ENCODE results near the gene AKR1E2. TPM values are rescaled to one million over a fixed set of nuclear protein-coding genes. Genes with fewer than 3 reads are reported as not detected.

Gene AKR1E2
- polyA plus RNA-seq, 3 donors = 1.0 to 2.9 (median 2.4) TPM

DNA sequence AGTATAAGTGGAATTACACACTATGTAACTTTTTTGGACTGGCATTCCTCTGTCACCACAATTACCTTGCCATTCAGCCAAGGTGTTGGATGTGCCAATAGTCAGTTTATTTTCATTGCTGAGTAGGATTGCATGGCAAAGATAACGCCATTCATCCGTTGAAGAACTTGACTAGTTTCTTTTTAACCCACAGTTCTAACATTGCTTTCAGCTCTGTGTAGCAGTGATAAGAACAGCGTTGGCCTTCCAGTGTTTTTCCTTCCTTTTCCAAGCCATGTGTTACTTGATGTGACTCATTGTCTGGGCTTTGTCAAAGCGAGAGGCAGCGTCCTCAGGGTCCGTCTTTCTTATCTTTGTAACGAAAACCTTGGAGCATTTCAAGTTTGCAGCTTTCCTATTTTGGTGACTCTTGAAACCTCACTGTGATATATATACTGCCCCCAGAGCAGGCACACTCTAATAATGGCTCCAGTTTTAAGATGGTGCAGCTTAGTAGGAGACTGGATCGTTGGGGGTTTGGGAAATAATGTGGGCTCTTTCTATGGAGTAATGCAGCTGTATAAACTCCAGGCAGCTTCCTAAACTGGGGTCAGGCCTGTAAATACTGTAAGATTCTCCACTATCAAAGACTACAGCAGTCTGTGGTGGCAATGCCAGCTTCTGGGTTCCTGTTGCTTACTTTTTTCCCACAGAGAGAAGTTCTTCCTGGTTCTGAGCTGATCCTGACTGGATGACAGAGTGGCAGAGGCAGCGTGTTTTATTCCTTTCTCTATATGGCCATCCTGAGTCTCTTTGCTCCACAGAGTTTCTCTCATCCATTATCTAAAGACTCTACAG is 41.7 kb downstream of the AKR1E2 start:
- 59 to 72% (median 71%) methylated on average over 9 of the region's 9 CpGs for WGBS, 3 donors
- no peak overlapping the region for H3K27ac ChIP-seq (ENCODE audit: low read depth, low read length)

DNA sequence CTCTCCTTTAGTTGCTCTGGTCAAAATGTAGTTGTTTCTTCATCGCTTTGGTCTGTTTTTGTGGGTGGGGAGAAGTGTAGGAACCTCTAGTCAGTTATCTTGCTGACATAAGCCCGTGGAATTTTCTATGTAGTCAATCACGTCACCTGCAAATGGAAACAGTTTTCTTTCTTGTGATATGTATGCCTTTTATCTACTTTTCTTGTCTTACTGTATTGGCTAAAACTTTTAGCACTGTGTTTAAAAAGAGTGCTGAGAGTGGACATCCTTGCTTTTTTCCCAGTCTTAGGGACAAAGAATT is 42.3 kb downstream of the AKR1E2 start:
- H3K27ac ChIP-seq (ENCODE audit: low read depth, low read length) = no peak overlapping the region

DNA sequence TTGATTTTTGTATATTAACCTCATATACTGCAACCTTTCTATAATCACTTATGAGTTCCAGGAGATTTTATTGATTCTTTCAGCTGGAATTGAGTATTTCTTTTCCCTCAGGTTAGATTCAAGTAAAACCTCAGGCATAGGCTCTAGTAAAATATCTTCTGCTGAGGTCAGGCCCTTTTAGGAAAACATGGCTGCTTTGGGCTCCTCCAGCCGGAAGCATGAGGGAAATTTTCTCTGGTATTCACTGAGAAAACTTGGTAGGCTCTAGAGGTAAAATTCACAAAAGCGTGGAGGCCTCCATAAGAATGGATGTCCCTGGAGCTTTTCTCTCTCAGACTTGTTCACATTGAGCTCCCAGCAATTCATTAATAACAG is 56.7 kb downstream of the AKR1E2 start:
- 82 to 91% (median 87%) methylated on average over 2 of the region's 2 CpGs for WGBS, 3 donors
- no peak overlapping the region for H3K27ac ChIP-seq (ENCODE audit: low read depth, low read length)

More for the DNA sequence above, 42.3 kb downstream of the AKR1E2 start:
- WGBS, 3 donors = 75 to 90% (median 86%) methylated on average over 3 of the region's 3 CpGs

DNA sequence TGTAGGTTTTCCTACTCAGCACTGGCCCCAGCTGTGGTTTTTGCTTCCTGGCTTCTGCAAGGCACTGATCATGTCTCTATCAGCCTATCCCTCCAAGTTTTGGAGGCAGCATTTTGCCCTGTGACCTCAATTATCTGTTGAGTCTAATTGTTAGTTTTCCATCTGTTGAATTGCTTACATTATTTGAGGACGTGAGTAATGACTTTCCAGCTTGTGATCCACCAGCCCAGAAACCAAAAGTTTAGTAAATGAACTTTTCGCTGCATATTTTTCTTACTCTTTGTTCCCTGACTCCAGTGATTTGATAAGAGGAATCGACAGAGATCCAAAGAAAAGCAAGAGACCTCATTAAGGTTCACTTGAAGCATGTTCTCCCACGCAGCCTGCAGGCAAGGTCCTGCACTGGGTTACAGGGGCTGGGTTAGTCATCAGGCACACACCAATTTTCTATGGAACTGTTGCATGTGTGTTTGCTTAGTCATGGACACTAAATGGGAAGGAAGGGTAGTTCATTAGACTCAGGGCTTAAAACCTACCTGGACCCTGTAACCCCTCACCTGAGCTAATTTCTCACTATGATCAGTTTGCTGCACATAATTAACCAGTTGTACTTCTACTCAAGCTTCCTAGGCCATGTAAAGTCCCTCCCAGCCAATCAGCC is 57.2 kb downstream of the AKR1E2 start:
- H3K27ac ChIP-seq (ENCODE audit: low read depth, low read length) = no peak overlapping the region
- WGBS, 3 donors = 58 to 76% (median 70%) methylated on average over 4 of the region's 4 CpGs

DNA sequence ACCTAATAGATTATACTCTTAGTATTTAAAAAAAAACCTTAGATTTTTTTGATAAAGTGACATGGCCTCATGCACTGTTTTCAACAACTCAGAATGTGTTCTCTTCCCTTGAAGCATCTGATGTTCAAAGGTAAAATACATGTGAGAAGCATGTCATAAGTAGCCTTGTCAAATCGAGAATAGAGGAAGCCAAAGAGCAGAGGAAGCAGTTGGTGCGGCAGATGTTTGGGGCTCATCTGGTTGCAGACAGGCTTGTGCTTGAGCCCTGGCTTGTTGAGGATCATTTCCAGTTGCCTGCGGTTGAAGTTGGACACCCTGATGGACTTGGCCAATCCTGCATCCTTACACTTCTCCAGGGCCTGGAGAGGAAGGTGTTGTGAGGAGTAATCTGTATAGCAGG is 59.2 kb downstream of the AKR1E2 start:
- no peak overlapping the region for H3K27ac ChIP-seq (ENCODE audit: low read depth, low read length)
- 36 to 70% (median 49%) methylated on average over 3 of the region's 3 CpGs for WGBS, 3 donors

DNA sequence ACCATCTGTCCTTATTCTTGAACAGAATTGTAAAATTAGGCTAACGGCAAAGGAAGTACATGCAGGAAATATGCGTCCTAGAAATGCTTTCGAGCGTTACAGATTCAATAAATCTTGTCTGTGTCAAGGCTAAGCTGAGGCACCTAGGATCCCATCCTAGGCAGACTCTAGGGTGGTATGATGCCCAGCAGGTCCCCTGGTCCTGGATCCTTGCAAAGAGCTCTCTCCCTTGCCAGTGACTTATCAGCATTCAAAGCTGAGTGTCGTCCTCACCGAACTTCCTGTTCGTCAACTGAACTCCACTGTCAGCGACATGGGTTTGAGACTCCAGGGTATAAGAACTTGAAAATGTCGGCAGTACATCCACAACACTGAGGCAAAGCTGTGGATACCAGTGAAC is 61.5 kb downstream of the AKR1E2 start:
- H3K27ac ChIP-seq (ENCODE audit: low read depth, low read length) = no peak overlapping the region
- 57 to 92% (median 65%) methylated on average over 9 of the region's 9 CpGs for WGBS, 3 donors

DNA sequence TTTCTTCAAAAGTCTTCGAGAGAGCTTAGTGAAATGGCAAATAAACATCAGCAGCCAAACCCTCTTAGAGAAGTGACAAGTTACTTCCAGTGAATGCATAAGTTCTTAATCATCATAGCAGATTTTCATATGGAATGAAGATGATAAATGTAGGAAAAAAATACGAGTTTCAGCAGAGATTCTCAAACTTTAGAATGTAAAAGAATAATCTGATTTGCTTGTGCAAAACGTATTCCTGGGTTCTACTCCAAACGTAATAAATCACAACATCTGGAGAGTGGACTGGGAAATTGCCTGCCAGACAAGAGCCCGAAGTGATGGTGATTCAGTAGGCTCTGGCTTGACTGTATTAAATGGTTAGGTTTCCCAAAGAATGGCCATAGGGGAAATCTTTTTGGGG is 62.2 kb downstream of the AKR1E2 start:
- WGBS, 3 donors = 51 to 70% (median 55%) methylated on average over 5 of the region's 5 CpGs
- H3K27ac ChIP-seq (ENCODE audit: low read depth, low read length) = no peak overlapping the region

DNA sequence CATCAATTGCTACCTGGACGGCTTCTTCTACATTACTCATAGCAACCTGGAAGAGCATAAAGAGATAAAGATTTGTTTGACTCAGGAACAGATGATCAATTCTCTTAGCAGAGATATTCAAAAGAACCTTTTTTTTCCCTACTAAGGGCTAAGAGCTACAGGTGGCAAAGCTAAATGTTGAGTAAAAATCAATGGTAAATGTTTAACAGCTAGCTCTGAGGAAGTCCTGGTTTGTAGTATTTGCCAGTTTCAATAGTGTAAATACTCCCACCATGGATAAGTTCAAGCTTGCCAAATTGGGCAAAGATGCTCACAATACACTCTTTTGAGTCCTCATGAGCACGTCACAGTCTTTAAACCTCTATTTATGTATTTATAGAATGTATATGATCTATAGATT is 64.0 kb downstream of the AKR1E2 start:
- WGBS, 3 donors = 77 to 95% (median 95%) methylated on average over 2 of the region's 2 CpGs
- H3K27ac ChIP-seq (ENCODE audit: low read depth, low read length) = no peak overlapping the region

DNA sequence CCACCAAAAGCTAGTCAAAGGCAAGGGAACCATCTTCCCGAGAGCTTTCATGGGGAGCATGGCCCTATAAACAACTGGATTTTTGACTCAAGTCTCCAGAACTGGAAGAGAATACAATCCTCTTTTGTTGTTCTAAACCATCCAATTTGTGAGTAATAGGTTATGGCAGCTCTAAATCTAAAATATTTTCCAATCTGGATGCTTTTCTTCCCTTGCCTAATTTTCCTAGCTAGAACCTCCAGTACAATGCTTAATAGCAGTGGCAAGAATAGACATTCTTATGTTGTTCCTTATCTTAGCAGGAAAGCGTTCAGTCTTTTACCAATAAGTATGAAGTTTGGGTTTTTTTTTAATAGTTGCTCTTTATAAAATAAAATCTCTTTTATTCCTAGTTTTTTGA is 66.7 kb downstream of the AKR1E2 start:
- 87 to 99% (median 92%) methylated on average over 2 of the region's 2 CpGs for WGBS, 3 donors
- no peak overlapping the region for H3K27ac ChIP-seq (ENCODE audit: low read depth, low read length)

DNA sequence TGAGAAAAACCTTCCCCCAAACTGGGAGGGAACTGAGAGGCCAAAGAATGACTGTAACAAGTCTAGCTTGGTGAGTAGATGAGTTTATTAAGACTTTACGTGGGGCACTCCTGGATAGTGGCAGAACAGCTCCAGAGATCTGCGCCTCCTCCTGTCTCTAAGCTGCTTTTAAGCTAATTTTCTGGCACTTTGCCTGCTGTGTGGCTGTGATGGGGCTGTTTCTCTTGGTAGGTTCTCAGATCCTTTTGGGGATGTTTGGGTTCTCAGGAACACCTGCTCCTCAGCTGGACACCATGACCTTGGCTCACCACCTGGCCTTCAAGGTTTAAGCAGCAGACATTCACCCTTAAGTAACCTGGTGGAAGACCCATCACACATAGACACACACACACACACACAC is 68.3 kb downstream of the AKR1E2 start:
- WGBS, 3 donors = 93 to 100% (median 94%) methylated on average over 2 of the region's 2 CpGs
- H3K27ac ChIP-seq (ENCODE audit: low read depth, low read length) = no peak overlapping the region

Other genes starting within 250 kb of the AKR1E2 start
- gene AKR1C1, start 137.2 kb downstream of the AKR1E2 start, polyA plus RNA-seq = 100 to 1,000 TPM in 2 of 3 donors, 10 to 100 TPM in 1; 38.1 to 183 (median 166) TPM
- 100 to 1,000 TPM in 2 of 3 donors, 10 to 100 TPM in 1; 80.9 to 394 (median 200) TPM for gene AKR1C2, start 177.7 kb downstream of the AKR1E2 start, polyA plus RNA-seq

All from adipose tissue (tissue), 3 donors.